ENCODE measurements around the gene ALDH3B2. TPM values are rescaled to one million over a fixed set of nuclear protein-coding genes. Genes with fewer than 3 reads are reported as not detected.

ALDH3B2 gene
- total RNA-seq, 4 donors from 2014 or later: 3.4 TPM; not detected in 3

DNA sequence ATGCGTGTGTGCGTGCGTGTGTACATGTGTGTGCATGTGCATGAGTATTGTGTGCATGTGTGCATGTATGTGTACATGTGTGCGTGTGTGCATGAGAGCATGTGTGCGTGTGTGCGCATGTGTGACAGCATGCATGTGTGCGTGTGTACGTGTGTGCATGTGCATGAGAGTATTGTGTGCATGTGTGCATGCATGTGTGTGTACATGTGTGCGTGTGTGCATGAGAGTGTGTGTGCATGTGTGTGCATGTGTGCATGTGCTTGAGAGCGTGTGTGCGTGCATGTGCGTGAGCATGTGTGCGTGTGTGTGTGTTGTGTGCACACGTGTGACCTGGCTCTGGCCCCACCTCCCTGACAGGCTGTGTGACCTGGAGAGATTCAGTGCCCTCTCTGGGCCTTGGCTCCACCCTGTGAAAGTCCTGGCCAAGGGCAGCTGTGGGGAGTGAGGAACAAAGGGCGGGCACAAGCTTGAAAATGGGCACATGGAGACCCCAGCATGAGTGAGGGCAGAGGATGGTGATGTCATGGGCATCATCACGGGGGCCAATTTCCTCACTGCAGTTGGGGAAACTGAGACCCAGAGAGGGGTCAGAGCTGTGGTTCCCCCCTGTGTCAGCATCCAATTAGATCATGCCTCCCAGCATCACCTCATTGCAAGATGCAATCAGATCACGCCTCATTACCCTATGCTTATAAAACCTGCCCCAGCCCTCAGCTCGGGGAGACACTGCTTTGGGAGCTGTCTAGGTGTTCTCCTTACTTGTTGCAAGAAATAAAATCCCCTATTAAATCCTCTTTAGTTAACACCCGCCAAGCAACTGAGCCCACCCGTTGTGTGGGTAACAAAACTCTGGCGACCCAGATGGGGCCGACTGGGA, 24.6 kb downstream of the ALDH3B2 start:
- Histone ChIP-seq H3K27ac (no peak overlapping the region), H3K9me3 (no peaks in the 10 kb centered on the region), H3K36me3 (no peaks in the 10 kb centered on the region), H3K4me1 (no peaks in the 10 kb centered on the region), H3K27me3 (peaks cover 74% of the 10 kb centered on the region), H3K4me3 (peak overlapping the region in 1 of 2 donors; percentile 31)
- no peak for TF ChIP-seq POLR2A (IDR thresholded peaks at IDR 0.05)
- TF ChIP-seq EP300 (IDR thresholded peaks at IDR 0.05): no peak
- no peak for TF ChIP-seq POLR2AphosphoS5 (IDR thresholded peaks at IDR 0.05)
- TF ChIP-seq, protein P1, sequence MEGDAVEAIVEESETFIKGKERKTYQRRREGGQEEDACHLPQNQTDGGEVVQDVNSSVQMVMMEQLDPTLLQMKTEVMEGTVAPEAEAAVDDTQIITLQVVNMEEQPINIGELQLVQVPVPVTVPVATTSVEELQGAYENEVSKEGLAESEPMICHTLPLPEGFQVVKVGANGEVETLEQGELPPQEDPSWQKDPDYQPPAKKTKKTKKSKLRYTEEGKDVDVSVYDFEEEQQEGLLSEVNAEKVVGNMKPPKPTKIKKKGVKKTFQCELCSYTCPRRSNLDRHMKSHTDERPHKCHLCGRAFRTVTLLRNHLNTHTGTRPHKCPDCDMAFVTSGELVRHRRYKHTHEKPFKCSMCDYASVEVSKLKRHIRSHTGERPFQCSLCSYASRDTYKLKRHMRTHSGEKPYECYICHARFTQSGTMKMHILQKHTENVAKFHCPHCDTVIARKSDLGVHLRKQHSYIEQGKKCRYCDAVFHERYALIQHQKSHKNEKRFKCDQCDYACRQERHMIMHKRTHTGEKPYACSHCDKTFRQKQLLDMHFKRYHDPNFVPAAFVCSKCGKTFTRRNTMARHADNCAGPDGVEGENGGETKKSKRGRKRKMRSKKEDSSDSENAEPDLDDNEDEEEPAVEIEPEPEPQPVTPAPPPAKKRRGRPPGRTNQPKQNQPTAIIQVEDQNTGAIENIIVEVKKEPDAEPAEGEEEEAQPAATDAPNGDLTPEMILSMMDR (IDR thresholded peaks at IDR 0.05): no peak
- ATAC-seq: peak; percentile 33
- 92 to 96% methylated on average over 12 to 16 of the region's 22 CpGs for WGBS, 2 donors (ENCODE audit: low coverage in 1 of 2)

DNA sequence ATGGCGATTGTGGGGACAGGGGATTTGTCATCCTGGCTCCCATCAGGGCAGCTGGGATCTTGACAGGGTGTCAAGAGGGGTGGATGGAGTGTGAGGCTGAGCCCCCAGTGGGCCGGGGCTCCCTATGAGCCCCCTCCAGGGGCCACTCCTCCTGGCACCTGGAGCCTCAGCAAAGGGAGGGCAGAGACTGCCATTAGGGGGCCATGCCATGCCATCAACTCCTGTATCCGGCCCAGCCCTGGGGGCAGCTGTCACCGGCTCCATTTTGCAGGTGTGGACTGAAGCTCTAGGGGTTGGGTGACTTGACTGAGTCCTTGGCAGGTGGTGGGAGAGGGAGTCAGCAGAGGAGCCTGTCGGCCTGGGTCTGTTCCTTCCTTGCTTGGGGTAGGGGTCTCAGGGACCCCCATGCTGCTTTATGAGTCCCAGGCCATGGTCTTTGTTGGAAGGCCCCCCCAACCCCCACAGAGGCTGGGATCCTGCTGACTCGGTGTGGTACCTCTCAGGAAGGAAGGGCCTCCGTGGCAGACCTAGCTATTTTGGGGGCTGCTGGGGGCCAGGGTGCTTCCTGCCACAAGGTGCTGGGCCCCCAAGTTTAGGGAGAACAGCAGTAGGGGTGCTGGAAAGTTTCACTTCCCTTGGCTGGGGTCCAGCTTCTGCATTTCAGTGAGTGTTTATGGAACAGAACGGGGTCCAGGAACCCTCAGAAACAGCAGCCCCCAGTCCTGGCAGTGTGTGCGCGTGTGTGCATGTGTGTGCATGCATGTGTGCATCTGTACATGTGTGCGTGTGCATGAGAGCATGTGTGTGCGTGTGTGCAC, 25.4 kb downstream of the ALDH3B2 start:
- Histone ChIP-seq H3K4me1 (no peaks in the 10 kb centered on the region), H3K4me3 (no peak overlapping the region), H3K27ac (no peak overlapping the region), H3K9me3 (no peaks in the 10 kb centered on the region), H3K27me3 (peaks cover 76% of the 10 kb centered on the region), H3K36me3 (no peaks in the 10 kb centered on the region)
- TF ChIP-seq POLR2A (IDR thresholded peaks at IDR 0.05) (no peak), POLR2AphosphoS5 (IDR thresholded peaks at IDR 0.05) (no peak), EP300 (IDR thresholded peaks at IDR 0.05) (no peak)
- TF ChIP-seq, protein P1 (IDR thresholded peaks at IDR 0.05): no peak
- WGBS, 2 donors (ENCODE audit: low coverage in 1 of 2): 75 to 83% methylated on average over 2 of the region's 12 CpGs
- ATAC-seq: no peak

DNA sequence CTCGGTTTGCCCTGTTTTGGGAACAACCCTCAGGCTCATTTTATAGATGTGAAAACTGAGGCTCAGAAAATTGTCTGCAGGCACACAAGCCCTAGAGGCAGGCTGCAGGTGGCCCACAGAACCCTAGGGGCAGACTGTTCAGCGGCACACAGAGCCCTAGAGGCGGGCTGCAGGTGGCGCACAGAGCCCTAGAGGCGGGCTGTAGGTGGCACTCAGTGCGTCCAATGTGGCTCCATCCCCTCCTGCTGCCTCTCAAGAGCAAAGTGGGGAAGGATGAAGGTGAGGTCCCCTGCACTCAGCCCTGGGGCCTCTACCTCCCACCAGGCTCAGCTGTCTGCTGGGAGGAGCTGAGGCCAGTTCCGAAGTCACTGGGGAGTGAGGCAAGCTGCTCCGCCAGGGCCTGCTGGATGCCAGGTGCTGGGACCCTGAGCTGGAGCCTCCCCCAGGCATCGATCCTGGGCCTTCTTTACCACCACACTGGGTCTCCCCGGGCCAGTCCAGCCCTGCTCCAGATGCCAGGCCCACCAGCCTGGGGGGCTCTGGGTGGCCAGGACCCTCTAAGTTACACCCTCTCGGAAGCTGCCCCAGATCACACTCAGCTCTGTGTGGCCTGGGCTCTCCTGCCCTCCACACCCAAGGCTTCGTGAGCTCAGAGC, 26.2 kb downstream of the ALDH3B2 start:
- Histone ChIP-seq H3K27me3 (peaks cover 76% of the 10 kb centered on the region), H3K9me3 (no peaks in the 10 kb centered on the region), H3K27ac (no peak overlapping the region), H3K36me3 (no peaks in the 10 kb centered on the region), H3K4me1 (no peaks in the 10 kb centered on the region), H3K4me3 (no peak overlapping the region)
- TF ChIP-seq, protein P1 (IDR thresholded peaks at IDR 0.05): no peak
- no peak for TF ChIP-seq EP300 (IDR thresholded peaks at IDR 0.05)
- TF ChIP-seq POLR2A (IDR thresholded peaks at IDR 0.05): no peak
- no peak for TF ChIP-seq POLR2AphosphoS5 (IDR thresholded peaks at IDR 0.05)
- WGBS, 2 donors (ENCODE audit: low coverage in 1 of 2): 60 to 80% methylated on average over 2 to 4 of the region's 12 CpGs
- no peak for ATAC-seq

DNA sequence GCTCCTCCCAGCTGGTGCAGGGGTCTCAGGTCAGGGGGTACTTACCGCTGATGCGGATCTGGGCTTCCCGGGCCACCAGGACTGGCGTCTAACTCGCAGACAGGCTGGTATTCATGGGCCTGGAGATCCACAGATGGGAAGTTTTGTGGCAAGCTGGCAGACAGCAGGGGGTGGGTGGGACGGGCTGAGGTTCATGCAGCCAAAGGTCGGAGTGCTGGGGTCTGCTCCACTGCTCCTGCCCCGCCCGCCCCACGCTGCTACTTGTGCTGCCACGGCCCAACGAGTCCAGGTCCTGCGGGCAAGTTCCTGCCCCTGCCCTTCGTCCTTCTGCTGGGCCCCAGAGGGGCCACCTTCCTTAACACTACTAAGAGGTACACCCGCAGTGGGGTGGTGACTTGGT, 27.0 kb downstream of the ALDH3B2 start:
- 73% methylated on average over 3 of the region's 15 CpGs; no CpG with 5 or more reads in 1 of the 2 donors for WGBS, 2 donors (ENCODE audit: low coverage in 1 of 2)
- Histone ChIP-seq H3K4me1 (no peaks in the 10 kb centered on the region), H3K36me3 (no peaks in the 10 kb centered on the region), H3K27ac (no peak overlapping the region), H3K9me3 (no peaks in the 10 kb centered on the region), H3K4me3 (no peak overlapping the region), H3K27me3 (peaks cover 70% of the 10 kb centered on the region)
- ATAC-seq: no peak
- TF ChIP-seq, protein P1 (IDR thresholded peaks at IDR 0.05): no peak
- TF ChIP-seq POLR2AphosphoS5 (IDR thresholded peaks at IDR 0.05) (no peak), EP300 (IDR thresholded peaks at IDR 0.05) (no peak), POLR2A (IDR thresholded peaks at IDR 0.05) (no peak)

Data from gastroesophageal sphincter (tissue), 4 donors.